Endothelial cell of umbilical vein (primary cell): ENCODE results near the gene FGF9. TPM values are rescaled to one million over a fixed set of nuclear protein-coding genes. Genes with fewer than 3 reads are reported as not detected.

Source experiments
- BruUV-seq: library from RNA; stranded (reverse); fragments of 400-500 nt; replicated peaks from 2 replicates; lab custom pipeline; 2021; lab: Mats Ljungman, UMichigan
- CTCF ChIA-PET: fragments of 300-600, 350-600 bp; sonication (Branson Sonifier 250); formaldehyde crosslinking; loops from one replicate; lab custom pipeline; 2021; ENCODE audit warnings: antibody characterized with exemption, inconsistent platforms; lab: Charles Lee
- POLR2A ChIA-PET: fragments of 300-600, 350-600 bp; sonication (Branson Sonifier 250); formaldehyde crosslinking; loops from one replicate; lab custom pipeline; 2021; ENCODE audit warnings: antibody characterized with exemption, inconsistent platforms; lab: Charles Lee
- DNase-seq: peaks from one replicate; pipeline ENCODE4 v3.0.0-alpha.2; 2011; ENCODE audit warnings: low read depth, low spot score
- FAIRE-seq: peaks from 2 replicates; lab custom pipeline; 2011; peaks lifted over from hg19 to GRCh38; lab: Jason Lieb, UNC
- H2AFZ ChIP-seq: 2 replicates; pipeline ENCODE4 v1.6.0; 2012; ENCODE audit warnings: low read depth, low read length, control low read depth, inconsistent platforms
- H3K27ac ChIP-seq: 2 replicates; pipeline ENCODE4 v1.5.1; 2011; ENCODE audit warnings: low read depth, mild to moderate bottlenecking, control low read depth, low read length, moderate library complexity; ENCODE audit not compliant: insufficient read depth
- H3K27me3 ChIP-seq, 2 experiments: 2 replicates each; pipeline versions ENCODE4 v1.6.0 to v1.6.1; 2011; ENCODE audit warnings: low read length in 2 of 2, mixed read lengths in 1 of 2; ENCODE audit not compliant: control insufficient read depth in 2 of 2, insufficient read depth in 2 of 2
- H3K36me3 ChIP-seq, 2 experiments: 2 replicates in 1 of 2; 3 replicates in 1 of 2; pipeline ENCODE4 v1.5.1; 2011; ENCODE audit warnings: low read length in 2 of 2, mild to moderate bottlenecking in 1 of 2, moderate library complexity in 1 of 2; ENCODE audit not compliant: control insufficient read depth in 2 of 2, insufficient read depth in 2 of 2; ENCODE audit errors: extremely low read depth in 1 of 2
- H3K4me1 ChIP-seq: 3 replicates; pipeline ENCODE4 v1.5.1; 2011; ENCODE audit warnings: mild to moderate bottlenecking, low read length; ENCODE audit not compliant: control insufficient read depth, insufficient read depth; ENCODE audit errors: extremely low read depth
- H3K4me2 ChIP-seq: 2 replicates; pipeline ENCODE4 v1.6.1; 2011; ENCODE audit warnings: low read length, control low read depth, mixed read lengths; ENCODE audit not compliant: insufficient read depth
- H3K4me3 ChIP-seq, 3 experiments: fragments of 200-600 bp in 1 of 3; sonication (generic), shearing (Covaris generic) in 1 of 3; replicated peaks in 1 of 3; 2 replicates each; pipeline ENCODE4 v1.5.1; 2011 to 2016; ENCODE audit warnings: control low read depth in 3 of 3, low read length in 3 of 3, mild to moderate bottlenecking in 2 of 3, inconsistent platforms in 1 of 3, low read depth in 1 of 3, moderate library complexity in 1 of 3; ENCODE audit not compliant: insufficient read depth in 1 of 3
- H3K79me2 ChIP-seq: 2 replicates; pipeline ENCODE4 v1.6.0; 2012; ENCODE audit warnings: low read length, inconsistent platforms; ENCODE audit not compliant: control insufficient read depth, insufficient read depth
- H3K9ac ChIP-seq: replicated peaks from 2 replicates; pipeline ENCODE3; 2011; ENCODE audit warnings: low read length, control low read depth; ENCODE audit not compliant: insufficient read depth; ENCODE audit errors: extremely low read depth
- H3K9me1 ChIP-seq: replicated peaks from 3 replicates; pipeline ENCODE4 v1.6.0; 2011; ENCODE audit warnings: mild to moderate bottlenecking, low read length; ENCODE audit not compliant: control insufficient read depth, insufficient read depth; ENCODE audit errors: extremely low read depth
- H3K9me3 ChIP-seq: replicated peaks from 2 replicates; pipeline ENCODE4 v1.5.1; 2012; ENCODE audit warnings: low read length, inconsistent platforms; ENCODE audit not compliant: control insufficient read depth, insufficient read depth
- H4K20me1 ChIP-seq: replicated peaks from 2 replicates; pipeline ENCODE3; 2011; ENCODE audit warnings: mild to moderate bottlenecking, low read length; ENCODE audit not compliant: control insufficient read depth, insufficient read depth; ENCODE audit errors: extremely low read depth
- EZH2 ChIP-seq: IDR thresholded peaks from 2 replicates; pipeline ENCODE4 v1.6.1; 2012; ENCODE audit warnings: borderline replicate concordance, low read depth, mild to moderate bottlenecking, moderate library complexity, low read length, inconsistent platforms; ENCODE audit not compliant: severe bottlenecking
- FOS ChIP-seq: IDR thresholded peaks from 2 replicates; pipeline ENCODE4 v1.6.1; 2011; ENCODE audit warnings: mild to moderate bottlenecking, low read length, moderate library complexity, borderline replicate concordance; ENCODE audit not compliant: insufficient read depth
- GATA2 ChIP-seq: IDR thresholded peaks from 2 replicates; pipeline ENCODE4 v1.7.0; 2011; ENCODE audit warnings: low read depth, mild to moderate bottlenecking, moderate library complexity, mixed read lengths, low read length; ENCODE audit not compliant: insufficient read length, insufficient read depth
- JUN ChIP-seq: IDR thresholded peaks from 2 replicates; pipeline ENCODE4 v1.6.1; 2011; ENCODE audit warnings: borderline replicate concordance, low read depth; ENCODE audit not compliant: insufficient read length, insufficient read depth
- MYC ChIP-seq: IDR thresholded peaks from one replicate; pipeline ENCODE4 v1.6.1; 2011; ENCODE audit warnings: mild to moderate bottlenecking, low read depth, low read length
- POLR2A ChIP-seq: IDR thresholded peaks from 2 replicates; pipeline ENCODE4 v1.6.1; 2012; ENCODE audit warnings: low read depth, mild to moderate bottlenecking, control low read depth, low read length
- POLR2AphosphoS5 ChIP-seq: IDR thresholded peaks from 2 replicates; pipeline ENCODE4 v1.6.1; 2012; ENCODE audit warnings: low read depth, mild to moderate bottlenecking, control low read depth, low read length, moderate library complexity; ENCODE audit not compliant: insufficient read depth
- dilution Hi-C: fragments of 300-500 bp; cut with MboI; formaldehyde crosslinking; loops from one replicate; pipeline ENCODE4 v1.15.0; 2019; ENCODE audit warnings: low sequenced_read_pairs; ENCODE audit not compliant: extremely low pct_ligation_motif_present
- intact Hi-C: fragments of 100-400 bp; cut with micrococcal nuclease; formaldehyde crosslinking; loops from one replicate; pipeline ENCODE4 v1.10.0; 2022
- polyA plus RNA-seq, 4 experiments: library from polyadenylated mRNA; depleted of rRNA in 3 of 4; stranded (reverse) in 3 of 4; unstranded in 1 of 4; fragments of >200 nt; gene quantifications; 2 replicates each; pipeline versions ENCODE4 v1.2.1 to v1.2.3, GENCODE V29; 2011 to 2012; ENCODE audit warnings: missing spikeins in 1 of 4
- total RNA-seq: library from RNA; stranded (reverse); gene quantifications from 2 replicates; pipeline ENCODE4 v1.2.3, GENCODE V29; 2021
- TF ChIP-seq, protein P1 (sequence below), 2 donors: IDR thresholded peaks; 1 replicate in 1 of 2; 2 replicates in 1 of 2; pipeline ENCODE4 v1.5.1; 2011; ENCODE audit warnings: low read length in 2 of 2, mild to moderate bottlenecking in 2 of 2, moderate library complexity in 2 of 2, control low read depth in 1 of 2, inconsistent platforms in 1 of 2, low read depth in 1 of 2; ENCODE audit not compliant: insufficient read depth in 1 of 2; ENCODE audit errors: extremely low read depth in 1 of 2
- TF ChIP-seq, protein P2 (sequence below): IDR thresholded peaks from 2 replicates; pipeline ENCODE4 v1.6.1; 2011; ENCODE audit not compliant: insufficient read depth, insufficient read length

Gene FGF9
- total and polyA plus RNA-seq, 2 donors (not counting 3 experiments of a cell fraction or from before 2014, with no cell fraction given), result not detected

GRCh38 chr13:21625366-21625765 lies 45.5 kb upstream of the FGF9 start:
- BruUV-seq, result no TSS peak
- Histone ChIP-seq H3K27ac (no peak overlapping the region), H3K9me3 (no peaks in the 10 kb centered on the region), H3K79me2 (no peaks in the 10 kb centered on the region), H4K20me1 (no peaks in the 10 kb centered on the region), H3K4me2 (no peak overlapping the region), H3K36me3 (no peaks in the 10 kb centered on the region), H3K4me1 (no peaks in the 10 kb centered on the region), H3K9ac (no peak overlapping the region), H3K4me3 (no peak overlapping the region), H3K27me3 (peaks cover 0 to 4% of the 10 kb centered on the region in 2 experiments), H2AFZ (no peak overlapping the region), H3K9me1 (no peaks in the 10 kb centered on the region)
- TF ChIP-seq GATA2, result no peak
- TF ChIP-seq, protein P1, sequence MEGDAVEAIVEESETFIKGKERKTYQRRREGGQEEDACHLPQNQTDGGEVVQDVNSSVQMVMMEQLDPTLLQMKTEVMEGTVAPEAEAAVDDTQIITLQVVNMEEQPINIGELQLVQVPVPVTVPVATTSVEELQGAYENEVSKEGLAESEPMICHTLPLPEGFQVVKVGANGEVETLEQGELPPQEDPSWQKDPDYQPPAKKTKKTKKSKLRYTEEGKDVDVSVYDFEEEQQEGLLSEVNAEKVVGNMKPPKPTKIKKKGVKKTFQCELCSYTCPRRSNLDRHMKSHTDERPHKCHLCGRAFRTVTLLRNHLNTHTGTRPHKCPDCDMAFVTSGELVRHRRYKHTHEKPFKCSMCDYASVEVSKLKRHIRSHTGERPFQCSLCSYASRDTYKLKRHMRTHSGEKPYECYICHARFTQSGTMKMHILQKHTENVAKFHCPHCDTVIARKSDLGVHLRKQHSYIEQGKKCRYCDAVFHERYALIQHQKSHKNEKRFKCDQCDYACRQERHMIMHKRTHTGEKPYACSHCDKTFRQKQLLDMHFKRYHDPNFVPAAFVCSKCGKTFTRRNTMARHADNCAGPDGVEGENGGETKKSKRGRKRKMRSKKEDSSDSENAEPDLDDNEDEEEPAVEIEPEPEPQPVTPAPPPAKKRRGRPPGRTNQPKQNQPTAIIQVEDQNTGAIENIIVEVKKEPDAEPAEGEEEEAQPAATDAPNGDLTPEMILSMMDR (IDR thresholded peaks at IDR 0.05; ENCODE audit: extremely low read depth in 1 of 2, insufficient read depth in 1 of 2, low read depth in 1 of 2, low read length in 2 of 2), result no peak
- TF ChIP-seq EZH2, result no peak
- TF ChIP-seq MYC, result no peak
- TF ChIP-seq, protein P2, sequence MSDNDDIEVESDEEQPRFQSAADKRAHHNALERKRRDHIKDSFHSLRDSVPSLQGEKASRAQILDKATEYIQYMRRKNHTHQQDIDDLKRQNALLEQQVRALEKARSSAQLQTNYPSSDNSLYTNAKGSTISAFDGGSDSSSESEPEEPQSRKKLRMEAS, result no peak
- TF ChIP-seq POLR2A, result no peak
- no peak for TF ChIP-seq JUN
- no peak for TF ChIP-seq POLR2AphosphoS5
- no peak for TF ChIP-seq FOS
- dilution Hi-C loops, result no loop called here
- CTCF ChIA-PET, result interaction anchor here (0.8 to 6.1 kb wide), 3 partner anchors 9 to 1395 kb away, joined by 5 to 48 read pairs (median 14); no protein-coding TSS in a partner anchor
- intact Hi-C loops, result no loop called here
- no peak for FAIRE-seq
- POLR2A ChIA-PET, result no interaction called here
- peak; percentile 11 for DNase-seq
